ENCODE data around the gene TTN. TPM values are rescaled to one million over a fixed set of nuclear protein-coding genes. Genes with fewer than 3 reads are reported as not detected.

The TTN gene
- total and polyA plus RNA-seq, 2 of the 4 experiments (the other 2 are of a cell fraction): 0.02 to 0.18 TPM

GRCh38 chr2:178681081-178681480 lies 126.1 kb downstream of the TTN start:
- Histone ChIP-seq H3K4me3 (ENCODE audit: insufficient read depth, low read depth, low read length) (no peak overlapping the region), H3K56ac (ENCODE audit: extremely low read depth, insufficient read depth, low read length) (no peak overlapping the region), H4K5ac (ENCODE audit: low read depth, low read length) (no peak overlapping the region), H3K14ac (replicated peaks; ENCODE audit: low read depth, low read length) (no peak overlapping the region), H3K4me2 (ENCODE audit: low read depth, low read length) (no peak overlapping the region), H3K79me1 (ENCODE audit: low read depth in 1 of 2, low read length in 2 of 2) (no peaks in the 10 kb centered on the region), H2AK9ac (replicated peaks; ENCODE audit: low read depth, low read length, poor library complexity) (no peak overlapping the region), H3K27me3 (ENCODE audit: control insufficient read depth, insufficient read depth, low read length) (no peaks in the 10 kb centered on the region), H3K9ac (ENCODE audit: low read depth, low read length) (no peak overlapping the region), H3K36me3 (ENCODE audit: control insufficient read depth, insufficient read depth, low read length) (no peaks in the 10 kb centered on the region), H2AFZ (replicated peaks; ENCODE audit: low read length, poor library complexity) (no peak overlapping the region), H3K4me1 (ENCODE audit: control insufficient read depth, insufficient read depth, low read length) (no peaks in the 10 kb centered on the region), H2BK20ac (ENCODE audit: low read depth, low read length) (no peak overlapping the region), H2BK15ac (ENCODE audit: low read depth, low read length) (no peak overlapping the region), H3K27ac (ENCODE audit: insufficient read depth, low read length) (no peak overlapping the region), H3K9me1 (ENCODE audit: insufficient read depth, low read length) (no peaks in the 10 kb centered on the region), H4K8ac (ENCODE audit: low read depth in 2 of 2, low read length in 2 of 2) (no peak overlapping the region), H2AK5ac (ENCODE audit: low read depth, low read length) (no peak overlapping the region), H4K20me1 (ENCODE audit: insufficient read depth, low read length) (no peaks in the 10 kb centered on the region), H3K23ac (ENCODE audit: low read depth, low read length) (no peak overlapping the region), H2BK120ac (ENCODE audit: low read depth, low read length) (no peak overlapping the region), H3K18ac (ENCODE audit: low read depth, low read length) (no peak overlapping the region), H2BK5ac (ENCODE audit: low read depth, low read length, poor library complexity, severe bottlenecking) (no peak overlapping the region), H4K91ac (ENCODE audit: insufficient read depth, low read depth, low read length) (no peak overlapping the region), H3K4ac (ENCODE audit: low read depth, low read length) (no peak overlapping the region), H3K9me3 (ENCODE audit: control insufficient read depth, insufficient read depth, low read length) (no peaks in the 10 kb centered on the region)
- TF ChIP-seq USF2 (IDR thresholded peaks at IDR 0.05; ENCODE audit: low read depth, low read length) (no peak), MAFK (IDR thresholded peaks at IDR 0.05; ENCODE audit: low read depth, low read length) (peak; percentile 45; the same call in 1 of the 2 replicates)
- intact Hi-C loops (cut with micrococcal nuclease): no loop called here
- DNase-seq: no peak
- dilution Hi-C loops (cut with HindIII; ENCODE audit: low sequenced_read_pairs, unreplicated experiment): no loop called here
- ChIA-PET POLR2A (ENCODE audit: unreplicated experiment) (no interaction called here), CTCF (no interaction called here)
- BruUV-seq (replicated peaks): no TSS peak
- in situ Hi-C loops (cut with MboI; ENCODE audit: low sequenced_read_pairs): no loop called here
- ATAC-seq (ENCODE audit: low read depth): no peak
- no CpG with 5 or more reads among the region's 4 CpGs for WGBS, 2 experiments (ENCODE audit: extremely low coverage in 2 of 2, insufficient read length in 1 of 2)

Measured in IMR-90 (cell line).